Activated T-cell treated with anti-CD3 and anti-CD28 coated beads, Interleukin-2, amount 50 U/mL, for 72 hours (primary cell): ENCODE data around the gene TMEM101. TPM values are rescaled to one million over a fixed set of nuclear protein-coding genes. Genes with fewer than 3 reads are reported as not detected.

ENCODE experiments used
- ATAC-seq, 2 donors: fragments of 150-1000 bp; cut with Tn5 transposase; replicated peaks in 1 of 2; 2 replicates each; pipeline ENCODE4 v1.10.0; 2021; ENCODE audit warnings: moderate library complexity in 2 of 2, mild to moderate bottlenecking in 1 of 2
- DNase-seq, 2 donors: peaks; one replicate each; pipeline ENCODE4 v3.0.0; 2021 to 2022; ENCODE audit warnings: mixed read lengths in 1 of 2
- H3K27ac Mint-ChIP-seq: one replicate; pipeline ENCODE4 v1.8.0; 2022; ENCODE audit warnings: mild to moderate bottlenecking, moderate library complexity, mixed read lengths
- H3K27me3 Mint-ChIP-seq: one replicate; pipeline ENCODE4 v1.8.0; 2022; ENCODE audit warnings: low read depth, mixed read lengths
- H3K36me3 Mint-ChIP-seq, 2 donors: one replicate each; pipeline ENCODE4 v1.8.0; 2022; ENCODE audit warnings: mixed read lengths in 2 of 2, mild to moderate bottlenecking in 1 of 2; ENCODE audit not compliant: insufficient read depth in 2 of 2
- H3K4me1 Mint-ChIP-seq: one replicate; pipeline ENCODE4 v1.8.0; 2022; ENCODE audit warnings: low read depth, mixed read lengths
- H3K4me3 Mint-ChIP-seq, 2 donors: one replicate each; pipeline ENCODE4 v1.8.0; 2022; ENCODE audit warnings: mild to moderate bottlenecking in 2 of 2, mixed read lengths in 2 of 2, moderate library complexity in 2 of 2
- H3K9me3 Mint-ChIP-seq, 2 donors: one replicate each; pipeline ENCODE4 v1.8.0; 2022; ENCODE audit warnings: mixed read lengths in 2 of 2
- total RNA-seq, 2 donors: library from RNA; stranded (reverse); gene quantifications; one replicate each; pipeline ENCODE4 v1.2.3, GENCODE V29; 2022

TMEM101 gene
- total RNA-seq, 2 donors from 2014 or later = 32.3 to 34.9 TPM

GRCh38 chr17:43986225-43986981 lies 28.4 kb downstream of the TMEM101 start:
- Mint-ChIP-seq H3K4me1 (no peaks in the 10 kb centered on the region), H3K4me3 (no peak overlapping the region), H3K9me3 (no peaks in the 10 kb centered on the region), H3K36me3 (peaks cover 0 to 1% of the 10 kb centered on the region in 2 donors), H3K27ac (no peak overlapping the region), H3K27me3 (peaks cover 40% of the 10 kb centered on the region)
- DNase-seq (no peak), ATAC-seq (no peak)

GRCh38 chr17:43984521-43984920 lies 30.2 kb downstream of the TMEM101 start:
- Mint-ChIP-seq H3K27me3 (peaks cover 40% of the 10 kb centered on the region), H3K9me3 (no peaks in the 10 kb centered on the region), H3K36me3 (peaks cover 0 to 1% of the 10 kb centered on the region in 2 donors), H3K4me3 (peak overlapping the region; percentile 43 to 58), H3K4me1 (no peaks in the 10 kb centered on the region), H3K27ac (no peak overlapping the region)
- no peak for DNase-seq
- no peak for ATAC-seq

GRCh38 chr17:43983515-43984411 lies 31.0 kb downstream of the TMEM101 start:
- Mint-ChIP-seq H3K4me3 (peak overlapping the region; percentile 58 to 59), H3K9me3 (no peaks in the 10 kb centered on the region), H3K27me3 (peaks cover 40% of the 10 kb centered on the region)

GRCh38 chr17:43983196-43983514 lies 31.6 kb downstream of the TMEM101 start:
- H3K36me3 Mint-ChIP-seq = peaks cover 0 to 1% of the 10 kb centered on the region in 2 donors
- peak overlapping the region in 1 of 2 donors; percentile 60 for H3K4me3 Mint-ChIP-seq
- ATAC-seq (no peak), DNase-seq (no peak)
- H3K27ac Mint-ChIP-seq = no peak overlapping the region
- H3K27me3 Mint-ChIP-seq = peaks cover 40% of the 10 kb centered on the region
- H3K9me3 Mint-ChIP-seq = no peaks in the 10 kb centered on the region
- H3K4me1 Mint-ChIP-seq = no peaks in the 10 kb centered on the region

More at GRCh38 chr17:43983515-43984411, 31.0 kb downstream of the TMEM101 start:
- no peak overlapping the region for H3K27ac Mint-ChIP-seq
- no peaks in the 10 kb centered on the region for H3K4me1 Mint-ChIP-seq
- ATAC-seq (peak; percentile 50 to 60), DNase-seq (peak; percentile 13 to 21)
- peaks cover 0 to 1% of the 10 kb centered on the region in 2 donors for H3K36me3 Mint-ChIP-seq

- ATAC-seq (no peak), DNase-seq (no peak)
- Mint-ChIP-seq H3K27ac (no peak overlapping the region), H3K36me3 (peaks cover 0 to 1% of the 10 kb centered on the region in 2 donors), H3K27me3 (peaks cover 31% of the 10 kb centered on the region), H3K4me3 (no peak overlapping the region), H3K4me1 (no peaks in the 10 kb centered on the region), H3K9me3 (no peaks in the 10 kb centered on the region)
Observed at GRCh38 chr17:43982171-43982570, 32.6 kb downstream of the TMEM101 start.

- Mint-ChIP-seq H3K27ac (no peak overlapping the region), H3K36me3 (peaks cover 0 to 1% of the 10 kb centered on the region in 2 donors), H3K4me3 (no peak overlapping the region), H3K9me3 (no peaks in the 10 kb centered on the region), H3K4me1 (no peaks in the 10 kb centered on the region), H3K27me3 (peaks cover 18% of the 10 kb centered on the region)
- DNase-seq = no peak
- no peak for ATAC-seq
Observed at GRCh38 chr17:43979671-43980070, 35.1 kb downstream of the TMEM101 start.

- no peaks in the 10 kb centered on the region for H3K4me1 Mint-ChIP-seq
- H3K9me3 Mint-ChIP-seq = no peaks in the 10 kb centered on the region
- peaks cover 24% of the 10 kb centered on the region for H3K27me3 Mint-ChIP-seq
- H3K4me3 Mint-ChIP-seq = no peak overlapping the region
- H3K27ac Mint-ChIP-seq = no peak overlapping the region
- DNase-seq = no peak
- no peak for ATAC-seq
- H3K36me3 Mint-ChIP-seq = peaks cover 0 to 1% of the 10 kb centered on the region in 2 donors
Observed at GRCh38 chr17:43979011-43979410, 35.8 kb downstream of the TMEM101 start.

- peaks cover 25% of the 10 kb centered on the region for H3K27me3 Mint-ChIP-seq
- peaks cover 0 to 1% of the 10 kb centered on the region in 2 donors for H3K36me3 Mint-ChIP-seq
- ATAC-seq (no peak), DNase-seq (no peak)
- H3K27ac Mint-ChIP-seq = no peak overlapping the region
- H3K4me1 Mint-ChIP-seq = no peaks in the 10 kb centered on the region
- H3K4me3 Mint-ChIP-seq = no peak overlapping the region
- no peaks in the 10 kb centered on the region for H3K9me3 Mint-ChIP-seq
Observed at GRCh38 chr17:43978078-43978477, 36.7 kb downstream of the TMEM101 start.

- H3K27ac Mint-ChIP-seq = no peak overlapping the region
- DNase-seq = no peak
- H3K4me1 Mint-ChIP-seq = no peaks in the 10 kb centered on the region
Observed at GRCh38 chr17:43976963-43977837, 37.6 kb downstream of the TMEM101 start.

GRCh38 chr17:43975898-43976297 lies 38.9 kb downstream of the TMEM101 start:
- no peaks in the 10 kb centered on the region for H3K4me1 Mint-ChIP-seq
- peaks cover 13% of the 10 kb centered on the region for H3K27me3 Mint-ChIP-seq
- no peaks in the 10 kb centered on the region for H3K36me3 Mint-ChIP-seq
- no peak overlapping the region for H3K27ac Mint-ChIP-seq
- H3K9me3 Mint-ChIP-seq = peaks cover 0 to 2% of the 10 kb centered on the region in 2 donors
- DNase-seq = no peak
- H3K4me3 Mint-ChIP-seq = no peak overlapping the region
- no peak for ATAC-seq

More at GRCh38 chr17:43976963-43977837, 37.6 kb downstream of the TMEM101 start:
- no peaks in the 10 kb centered on the region for H3K36me3 Mint-ChIP-seq
- no peak overlapping the region for H3K4me3 Mint-ChIP-seq
- no peaks in the 10 kb centered on the region for H3K9me3 Mint-ChIP-seq
- no peak for ATAC-seq
- H3K27me3 Mint-ChIP-seq = peaks cover 16% of the 10 kb centered on the region

- H3K36me3 Mint-ChIP-seq = no peaks in the 10 kb centered on the region
- H3K27ac Mint-ChIP-seq = no peak overlapping the region
- no peak overlapping the region for H3K4me3 Mint-ChIP-seq
- peaks cover 0 to 2% of the 10 kb centered on the region in 2 donors for H3K9me3 Mint-ChIP-seq
- no peaks in the 10 kb centered on the region for H3K4me1 Mint-ChIP-seq
- H3K27me3 Mint-ChIP-seq = peaks cover 13% of the 10 kb centered on the region
- ATAC-seq (no peak), DNase-seq (no peak)
Observed at GRCh38 chr17:43974382-43975266, 40.1 kb downstream of the TMEM101 start.
